SKM-1 treated with dmso at 0.1 percent for 144 hours (cell line): Measurements from ENCODE around the gene METAP2.

ENCODE experiments used
- DNase-seq: peaks from one replicate; lab custom pipeline; 2025; ENCODE audit not compliant: unreplicated experiment; lab: John Stamatoyannopoulos, UW

The METAP2 gene

GRCh38 chr12:95509300-95509699 lies 35.3 kb downstream of the METAP2 start:
- DNase-seq: no peak

GRCh38 chr12:95511977-95512376 lies 38.0 kb downstream of the METAP2 start:
- DNase-seq: no peak

- DNase-seq: no peak
Observed at GRCh38 chr12:95513599-95513998, 39.6 kb downstream of the METAP2 start.

- no peak for DNase-seq
Observed at GRCh38 chr12:95515197-95515596, 41.2 kb downstream of the METAP2 start.

GRCh38 chr12:95516757-95517156 lies 42.8 kb downstream of the METAP2 start:
- DNase-seq: no peak

GRCh38 chr12:95517246-95517645 lies 43.3 kb downstream of the METAP2 start:
- DNase-seq: no peak

GRCh38 chr12:95518944-95519343 lies 45.0 kb downstream of the METAP2 start:
- DNase-seq: no peak

- DNase-seq: no peak
Observed at GRCh38 chr12:95520816-95521215, 46.9 kb downstream of the METAP2 start.

- no peak for DNase-seq
Observed at GRCh38 chr12:95522692-95523091, 48.7 kb downstream of the METAP2 start.

- DNase-seq: no peak
Observed at GRCh38 chr12:95528431-95528830, 54.5 kb downstream of the METAP2 start.

- DNase-seq: no peak
Observed at GRCh38 chr12:95529693-95530225, 55.8 kb downstream of the METAP2 start.

GRCh38 chr12:95532851-95533250 lies 58.9 kb downstream of the METAP2 start:
- no peak for DNase-seq

- no peak for DNase-seq
Observed at GRCh38 chr12:95533985-95534384, 60.0 kb downstream of the METAP2 start.

- DNase-seq: no peak
Observed at GRCh38 chr12:95538006-95538405, 64.1 kb downstream of the METAP2 start.

GRCh38 chr12:95538656-95539055 lies 64.7 kb downstream of the METAP2 start:
- no peak for DNase-seq

- no peak for DNase-seq
Observed at GRCh38 chr12:95541436-95541835, 67.5 kb downstream of the METAP2 start.

GRCh38 chr12:95543305-95543704 lies 69.4 kb downstream of the METAP2 start:
- no peak for DNase-seq

- DNase-seq: no peak
Observed at GRCh38 chr12:95544756-95545155, 70.8 kb downstream of the METAP2 start.

- DNase-seq: no peak
Observed at GRCh38 chr12:95545303-95545702, 71.4 kb downstream of the METAP2 start.

- DNase-seq: no peak
Observed at GRCh38 chr12:95545731-95546490, 72.0 kb downstream of the METAP2 start.

- DNase-seq: no peak
Observed at GRCh38 chr12:95546491-95546813, 72.5 kb downstream of the METAP2 start.

GRCh38 chr12:95547522-95548055 lies 73.6 kb downstream of the METAP2 start:
- no peak for DNase-seq

- DNase-seq: no peak
Observed at GRCh38 chr12:95548056-95548538, 74.1 kb downstream of the METAP2 start.
